GM18517 (cell line): ENCODE data around the gene TTC32.
"Not testable (repeated sequence)": the region's sequence is repeated elsewhere in the genome, so short reads cannot be mapped to it uniquely, and the experiment has no call there.

Experiments used
- ATAC-seq: cut with Tn5 transposase; IDR thresholded peaks from one replicate; pipeline ENCODE4 v1.9.1; 2021; ENCODE audit warnings: mild to moderate bottlenecking, moderate library complexity; ENCODE audit not compliant: unreplicated experiment

TTC32 gene

GRCh38 chr2:19899985-19900930 is 1.5 kb downstream of the TTC32 start:
- peak; percentile 32 for ATAC-seq

- ATAC-seq: no peak
Measured at GRCh38 chr2:19898592-19899329, 3.0 kb downstream of the TTC32 start.

- ATAC-seq: no peak
Measured at GRCh38 chr2:19897623-19898245, 4.0 kb downstream of the TTC32 start.

GRCh38 chr2:19895535-19895934 is 6.2 kb downstream of the TTC32 start:
- no peak for ATAC-seq

GRCh38 chr2:19894134-19894792 is 7.5 kb downstream of the TTC32 start:
- ATAC-seq: peak; percentile 27

- ATAC-seq: peak; percentile 77
Measured at GRCh38 chr2:19893520-19894133, 8.2 kb downstream of the TTC32 start.

GRCh38 chr2:19891971-19892370 is 9.8 kb downstream of the TTC32 start:
- ATAC-seq: not testable (repeated sequence)

- no peak for ATAC-seq
Measured at GRCh38 chr2:19890104-19890503, 11.7 kb downstream of the TTC32 start.

- no peak for ATAC-seq
Measured at GRCh38 chr2:19888831-19889230, 13.0 kb downstream of the TTC32 start.

- ATAC-seq: no peak
Measured at GRCh38 chr2:19887510-19887909, 14.3 kb downstream of the TTC32 start.

- ATAC-seq: no peak
Measured at GRCh38 chr2:19886261-19886660, 15.5 kb downstream of the TTC32 start.

GRCh38 chr2:19885791-19886190 is 16.0 kb downstream of the TTC32 start:
- no peak for ATAC-seq

GRCh38 chr2:19883971-19884720 is 17.6 kb downstream of the TTC32 start:
- ATAC-seq: no peak

- no peak for ATAC-seq
Measured at GRCh38 chr2:19883486-19883885, 18.3 kb downstream of the TTC32 start.

GRCh38 chr2:19882286-19882685 is 19.5 kb downstream of the TTC32 start:
- ATAC-seq: no peak

- no peak for ATAC-seq
Measured at GRCh38 chr2:19881908-19882265, 19.9 kb downstream of the TTC32 start.

GRCh38 chr2:19881221-19881907 is 20.4 kb downstream of the TTC32 start:
- ATAC-seq: no peak

- not testable (repeated sequence) for ATAC-seq
Measured at GRCh38 chr2:19880191-19880590, 21.6 kb downstream of the TTC32 start.

GRCh38 chr2:19879120-19879519 is 22.7 kb downstream of the TTC32 start:
- no peak for ATAC-seq
